HEK293 (cell line): ENCODE results near the gene HOXD3.

Experiments used
- CTCF ChIA-PET: fragments of 350-600 bp; formaldehyde crosslinking; extraction: SDS; loops from one replicate; lab custom pipeline; 2021; ENCODE audit warnings: antibody characterized with exemption; lab: Yijun Ruan, JAX
- POLR2A ChIA-PET: fragments of 300-600 bp; formaldehyde crosslinking; extraction: SDS; loops from one replicate; lab custom pipeline; 2020; ENCODE audit warnings: antibody characterized with exemption, inconsistent platforms; lab: Yijun Ruan, JAX
- H3K27ac ChIP-seq: fragments of 200-500 bp; sonication (Bioruptor generic); 2 replicates; pipeline ENCODE4 v1.5.1; 2014; ENCODE audit warnings: low read depth, low read length, control low read depth, inconsistent platforms; ENCODE audit errors: extremely low read depth
- H3K36me3 ChIP-seq, 2 experiments: fragments of 200-500 bp in 1 of 2; sonication (Bioruptor generic) in 1 of 2; 1 replicate in 1 of 2; 2 replicates in 1 of 2; pipeline ENCODE4 v1.5.1; 2014 to 2017; ENCODE audit warnings: inconsistent platforms in 2 of 2, low read length in 2 of 2; ENCODE audit not compliant: control insufficient read depth in 2 of 2, insufficient read depth in 1 of 2
- H3K4me1 ChIP-seq: fragments of 200-500 bp; sonication (Bioruptor generic); 2 replicates; pipeline ENCODE4 v1.5.1; 2014; ENCODE audit warnings: mild to moderate bottlenecking, low read length, inconsistent platforms; ENCODE audit not compliant: control insufficient read depth, insufficient read depth
- H3K4me3 ChIP-seq: 2 replicates; pipeline ENCODE4 v1.5.1; 2011; ENCODE audit warnings: low read depth, mild to moderate bottlenecking, control low read depth, low read length, moderate library complexity
- H3K9me3 ChIP-seq: fragments of 200-500 bp; sonication (Bioruptor generic); 2 replicates; pipeline ENCODE4 v1.5.1; 2014; ENCODE audit warnings: low read depth, low read length, inconsistent platforms; ENCODE audit not compliant: control insufficient read depth, insufficient read depth
- ELK4 ChIP-seq: IDR thresholded peaks from 2 replicates; pipeline ENCODE4 v1.6.1; 2011; ENCODE audit warnings: mild to moderate bottlenecking, low read depth, low read length, borderline replicate concordance
- GFI1B ChIP-seq: fragments of 450-650 bp; formaldehyde crosslinking; IDR thresholded peaks from 2 replicates; pipeline ENCODE4 v1.5.1; 2016; ENCODE audit warnings: missing biosample characterization, missing genetic modification characterization
- KLF1 ChIP-seq: fragments of 450-650 bp; formaldehyde crosslinking; IDR thresholded peaks from 2 replicates; pipeline ENCODE4 v1.5.1; 2016; ENCODE audit warnings: missing biosample characterization, missing genetic modification characterization
- MEIS1 ChIP-seq: sonication (generic); formaldehyde crosslinking; IDR thresholded peaks from 2 replicates; pipeline ENCODE4 v1.8.1; 2022; ENCODE audit warnings: missing genetic modification reagents, mild to moderate bottlenecking, borderline replicate concordance
- PRDM10 ChIP-seq: fragments of 450-650 bp; formaldehyde crosslinking; IDR thresholded peaks from 2 replicates; pipeline ENCODE4 v1.5.1; 2016; ENCODE audit warnings: missing biosample characterization, missing genetic modification characterization
- RBAK ChIP-seq: fragments of 450-650 bp; formaldehyde crosslinking; IDR thresholded peaks from 2 replicates; pipeline ENCODE4 v1.5.1; 2016; ENCODE audit warnings: missing biosample characterization, missing genetic modification characterization
- TRIM28 ChIP-seq: IDR thresholded peaks from 2 replicates; pipeline ENCODE4 v1.6.1; 2011; ENCODE audit warnings: low read length, control low read depth, borderline replicate concordance
- WT1 ChIP-seq: fragments of 450-650 bp; formaldehyde crosslinking; IDR thresholded peaks from 2 replicates; pipeline ENCODE4 v1.5.1; 2016; ENCODE audit warnings: missing biosample characterization, missing genetic modification characterization
- ZBTB17 ChIP-seq: fragments of 450-650 bp; formaldehyde crosslinking; IDR thresholded peaks from 2 replicates; pipeline ENCODE4 v1.5.1; 2016; ENCODE audit warnings: missing biosample characterization, missing genetic modification characterization
- ZFHX2 ChIP-seq: fragments of 450-650 bp; formaldehyde crosslinking; conservative IDR thresholded peaks from 2 replicates; pipeline ENCODE4 v1.5.1; 2016; ENCODE audit warnings: missing biosample characterization, missing genetic modification characterization
- ZNF16 ChIP-seq: fragments of 450-650 bp; formaldehyde crosslinking; IDR thresholded peaks from 2 replicates; pipeline ENCODE4 v1.5.1; 2016; ENCODE audit warnings: low read depth, missing biosample characterization, missing genetic modification characterization
- ZNF202 ChIP-seq: fragments of 450-650 bp; formaldehyde crosslinking; IDR thresholded peaks from 2 replicates; pipeline ENCODE4 v1.5.1; 2016; ENCODE audit warnings: missing biosample characterization, missing genetic modification characterization, borderline replicate concordance
- ZNF239 ChIP-seq: fragments of 450-650 bp; formaldehyde crosslinking; IDR thresholded peaks from 2 replicates; pipeline ENCODE4 v1.5.1; 2016; ENCODE audit warnings: missing biosample characterization, missing genetic modification characterization
- ZNF274 ChIP-seq, 2 experiments: fragments of 200-500 bp in 1 of 2; fragments of 450-650 bp in 1 of 2; sonication (Bioruptor generic) in 1 of 2; formaldehyde crosslinking in 1 of 2; IDR thresholded peaks; 2 replicates each; pipeline versions ENCODE4 v1.5.1 to v1.6.1; 2014 to 2016; ENCODE audit warnings: borderline replicate concordance in 1 of 2, inconsistent platforms in 1 of 2, low read length in 1 of 2, missing biosample characterization in 1 of 2, missing genetic modification characterization in 1 of 2
- ZNF366 ChIP-seq: fragments of 450-650 bp; formaldehyde crosslinking; conservative IDR thresholded peaks from 2 replicates; pipeline ENCODE4 v1.5.1; 2016; ENCODE audit warnings: missing biosample characterization, missing genetic modification characterization
- ZNF624 ChIP-seq: fragments of 450-650 bp; formaldehyde crosslinking; IDR thresholded peaks from 2 replicates; pipeline ENCODE4 v1.5.1; 2017; ENCODE audit warnings: missing biosample characterization, missing genetic modification characterization
- ZNF677 ChIP-seq: fragments of 450-650 bp; IDR thresholded peaks from 2 replicates; pipeline ENCODE4 v1.5.0; 2018; ENCODE audit warnings: missing biosample characterization, mild to moderate bottlenecking, missing genetic modification characterization, moderate library complexity
- ZNF692 ChIP-seq: fragments of 450-650 bp; formaldehyde crosslinking; IDR thresholded peaks from 2 replicates; pipeline ENCODE4 v1.5.1; 2016; ENCODE audit warnings: missing biosample characterization, missing genetic modification characterization
- ZNF837 ChIP-seq: fragments of 450-650 bp; formaldehyde crosslinking; IDR thresholded peaks from 2 replicates; pipeline ENCODE4 v1.5.1; 2016; ENCODE audit warnings: missing biosample characterization, missing genetic modification characterization
- ZSCAN30 ChIP-seq: fragments of 450-650 bp; IDR thresholded peaks from 2 replicates; pipeline ENCODE4 v1.5.1; 2018; ENCODE audit warnings: missing biosample characterization, mild to moderate bottlenecking, missing genetic modification characterization, moderate library complexity
- TF ChIP-seq, protein P1 (sequence below): fragments of 450-650 bp; formaldehyde crosslinking; IDR thresholded peaks from 2 replicates; pipeline ENCODE4 v1.5.1; 2016; ENCODE audit warnings: missing biosample characterization, missing genetic modification characterization
- TF ChIP-seq, protein P2 (sequence below): fragments of 450-650 bp; formaldehyde crosslinking; IDR thresholded peaks from 2 replicates; pipeline ENCODE4 v1.5.1; 2016; ENCODE audit warnings: missing biosample characterization, missing genetic modification characterization

Gene HOXD3

GRCh38 chr2:176167398-176167797 lies 10.3 kb downstream of the HOXD3 start (continued):
- TF ChIP-seq ZNF692 (tag by site-specific recombination) (no peak), ZNF677 (tag by site-specific recombination) (no peak), RBAK (tag by site-specific recombination) (no peak), ZNF202 (tag by site-specific recombination) (no peak), ZNF624 (tag by site-specific recombination) (no peak), ELK4 (no peak), ZNF366 (tag by site-specific recombination) (no peak), ZSCAN30 (tag by site-specific recombination) (no peak)
- TF ChIP-seq, protein P1, sequence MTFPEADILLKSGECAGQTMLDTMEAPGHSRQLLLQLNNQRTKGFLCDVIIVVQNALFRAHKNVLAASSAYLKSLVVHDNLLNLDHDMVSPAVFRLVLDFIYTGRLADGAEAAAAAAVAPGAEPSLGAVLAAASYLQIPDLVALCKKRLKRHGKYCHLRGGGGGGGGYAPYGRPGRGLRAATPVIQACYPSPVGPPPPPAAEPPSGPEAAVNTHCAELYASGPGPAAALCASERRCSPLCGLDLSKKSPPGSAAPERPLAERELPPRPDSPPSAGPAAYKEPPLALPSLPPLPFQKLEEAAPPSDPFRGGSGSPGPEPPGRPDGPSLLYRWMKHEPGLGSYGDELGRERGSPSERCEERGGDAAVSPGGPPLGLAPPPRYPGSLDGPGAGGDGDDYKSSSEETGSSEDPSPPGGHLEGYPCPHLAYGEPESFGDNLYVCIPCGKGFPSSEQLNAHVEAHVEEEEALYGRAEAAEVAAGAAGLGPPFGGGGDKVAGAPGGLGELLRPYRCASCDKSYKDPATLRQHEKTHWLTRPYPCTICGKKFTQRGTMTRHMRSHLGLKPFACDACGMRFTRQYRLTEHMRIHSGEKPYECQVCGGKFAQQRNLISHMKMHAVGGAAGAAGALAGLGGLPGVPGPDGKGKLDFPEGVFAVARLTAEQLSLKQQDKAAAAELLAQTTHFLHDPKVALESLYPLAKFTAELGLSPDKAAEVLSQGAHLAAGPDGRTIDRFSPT (tag by site-specific recombination): no peak
- TF ChIP-seq, protein P2, sequence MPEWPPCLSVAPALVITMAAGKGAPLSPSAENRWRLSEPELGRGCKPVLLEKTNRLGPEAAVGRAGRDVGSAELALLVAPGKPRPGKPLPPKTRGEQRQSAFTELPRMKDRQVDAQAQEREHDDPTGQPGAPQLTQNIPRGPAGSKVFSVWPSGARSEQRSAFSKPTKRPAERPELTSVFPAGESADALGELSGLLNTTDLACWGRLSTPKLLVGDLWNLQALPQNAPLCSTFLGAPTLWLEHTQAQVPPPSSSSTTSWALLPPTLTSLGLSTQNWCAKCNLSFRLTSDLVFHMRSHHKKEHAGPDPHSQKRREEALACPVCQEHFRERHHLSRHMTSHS (tag by site-specific recombination): no peak

DNA sequence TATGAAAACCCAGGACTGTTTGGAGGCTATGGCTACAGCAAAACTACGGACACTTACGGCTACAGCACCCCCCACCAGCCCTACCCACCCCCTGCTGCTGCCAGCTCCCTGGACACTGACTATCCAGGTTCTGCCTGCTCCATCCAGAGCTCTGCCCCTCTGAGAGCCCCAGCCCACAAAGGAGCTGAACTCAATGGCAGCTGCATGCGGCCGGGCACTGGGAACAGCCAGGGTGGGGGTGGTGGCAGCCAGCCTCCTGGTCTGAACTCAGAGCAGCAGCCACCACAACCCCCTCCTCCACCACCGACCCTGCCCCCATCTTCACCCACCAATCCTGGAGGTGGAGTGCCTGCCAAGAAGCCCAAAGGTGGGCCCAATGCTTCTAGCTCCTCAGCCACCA lies 12.1 kb downstream of the HOXD3 start:
- Histone ChIP-seq H3K4me3 (no peak overlapping the region), H3K36me3 (peaks cover 0 to 19% of the 10 kb centered on the region in 2 experiments), H3K27ac (no peak overlapping the region), H3K4me1 (no peaks in the 10 kb centered on the region), H3K9me3 (no peaks in the 10 kb centered on the region)
- POLR2A ChIA-PET: no interaction called here
- TF ChIP-seq ZFHX2 (tag by site-specific recombination) (no peak; the same call in 1 of the 2 replicates), ZBTB17 (tag by site-specific recombination) (no peak)
- CTCF ChIA-PET: interaction anchor here (0.6 kb wide), 2 partner anchors 125 to 286 kb away, joined by 3 read pairs; no protein-coding TSS in a partner anchor

- no peak overlapping the region for H3K4me3 ChIP-seq
- no peaks in the 10 kb centered on the region for H3K9me3 ChIP-seq
- H3K4me1 ChIP-seq: no peaks in the 10 kb centered on the region
- H3K27ac ChIP-seq: no peak overlapping the region
- peaks cover 0 to 13% of the 10 kb centered on the region in 2 experiments; a peak in 2 of 3 replicates for H3K36me3 ChIP-seq
- CTCF ChIA-PET: interaction anchor here (0.6 kb wide), 2 partner anchors 124 to 286 kb away, joined by 3 read pairs; no protein-coding TSS in a partner anchor
- POLR2A ChIA-PET: no interaction called here
- no peak for TF ChIP-seq ZNF239 (tag by site-specific recombination)
- TF ChIP-seq MEIS1: no peak
- no peak for TF ChIP-seq ZNF16 (tag by site-specific recombination)
- TF ChIP-seq ZNF202 (tag by site-specific recombination): no peak
- no peak for TF ChIP-seq ZNF837
- TF ChIP-seq WT1 (tag by site-specific recombination): no peak
- no peak for TF ChIP-seq ZNF274 (IDR thresholded peaks at IDR 0.05; ENCODE audit: low read length)
- TF ChIP-seq ZNF274 (tag by site-specific recombination; IDR thresholded peaks at IDR 0.05; ENCODE audit: borderline replicate concordance): no peak
- TF ChIP-seq KLF1 (tag by site-specific recombination): no peak
- no peak for TF ChIP-seq PRDM10 (tag by site-specific recombination)
- no peak for TF ChIP-seq GFI1B (tag by site-specific recombination)
- no peak for TF ChIP-seq TRIM28
Observed at GRCh38 chr2:176169711-176170110, 12.6 kb downstream of the HOXD3 start.
